Stimulated activated CD4-positive, alpha-beta T cell treated with anti-CD3 and anti-CD28 coated beads, TNF-alpha, amount 100 ng/mL, for 24 hours (primary cell): Measurements from ENCODE around the gene CDC37L1.
"Not testable (repeated sequence)": the region's sequence is repeated elsewhere in the genome, so short reads cannot be mapped to it uniquely, and the experiment has no call there.

ENCODE experiments used
- DNase-seq, 3 experiments: peaks; one replicate each; pipeline ENCODE4 v3.0.0-alpha.2; 2020; ENCODE audit warnings: low read depth in 3 of 3

The CDC37L1 gene

DNA sequence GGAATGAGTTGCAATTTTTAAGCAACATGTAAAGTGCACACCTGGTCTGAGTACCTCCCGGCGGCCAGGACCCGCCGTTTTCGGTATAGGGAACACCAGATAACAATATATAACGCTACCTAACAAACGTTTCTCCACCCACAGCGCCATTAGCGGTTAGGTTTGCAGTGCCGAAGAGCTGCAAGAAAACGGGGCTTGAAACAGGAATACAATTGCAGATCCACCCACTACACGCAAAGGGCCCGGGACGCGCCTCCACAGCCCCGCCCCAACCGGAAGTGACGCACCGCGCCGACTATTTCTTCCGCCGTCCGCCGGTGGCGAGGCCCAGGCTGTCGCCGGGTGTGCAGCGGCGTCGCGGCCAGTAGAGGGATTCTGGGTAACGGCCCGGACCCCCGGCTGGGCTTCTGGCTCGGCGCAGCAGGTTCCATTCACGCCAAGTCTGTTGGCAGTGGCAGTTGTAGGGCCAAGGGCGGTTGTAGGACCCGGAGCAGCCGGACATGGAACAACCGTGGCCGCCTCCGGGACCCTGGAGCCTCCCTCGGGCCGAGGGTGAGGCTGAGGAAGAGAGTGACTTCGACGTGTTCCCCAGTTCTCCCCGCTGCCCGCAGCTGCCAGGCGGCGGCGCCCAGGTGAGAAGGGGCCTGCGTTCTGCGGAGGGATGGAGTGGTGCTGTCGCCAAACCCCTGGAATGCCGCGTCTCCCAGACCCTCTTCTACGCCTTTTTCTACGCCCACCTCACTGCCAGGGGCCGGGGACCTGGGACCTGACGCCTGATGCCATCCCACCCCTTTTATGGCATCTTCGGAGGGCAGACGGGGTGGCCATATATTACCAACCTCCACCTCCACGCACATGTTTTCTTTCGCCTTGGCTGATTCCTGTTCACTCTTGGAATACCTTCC, at the start of gene CDC37L1:
CDC37L1 (plus strand) TSS at position 302 of the 905 bp plus-strand sequence; CDS start at position 501, 199 bp downstream.
- peak; percentile 99 for DNase-seq

DNA sequence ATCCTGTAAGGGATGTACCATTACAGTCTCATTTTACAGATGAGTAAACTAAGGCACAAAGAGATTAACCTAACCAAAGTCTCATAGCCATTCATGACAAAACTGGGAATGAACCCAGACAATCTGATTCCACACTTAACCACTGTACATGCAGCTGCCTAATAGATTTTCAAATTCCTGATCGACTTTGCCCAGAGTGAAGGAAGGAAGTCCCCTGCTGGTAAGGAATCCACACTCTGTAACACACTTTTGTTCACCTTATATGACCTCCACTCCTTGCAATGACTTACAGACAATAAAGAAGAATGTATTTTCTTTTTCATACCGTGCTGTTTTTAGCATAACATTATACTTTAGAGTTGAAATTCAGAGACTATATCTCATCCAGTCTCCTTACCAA, 48.5 kb upstream of the CDC37L1 start:
- DNase-seq: no peak

DNA sequence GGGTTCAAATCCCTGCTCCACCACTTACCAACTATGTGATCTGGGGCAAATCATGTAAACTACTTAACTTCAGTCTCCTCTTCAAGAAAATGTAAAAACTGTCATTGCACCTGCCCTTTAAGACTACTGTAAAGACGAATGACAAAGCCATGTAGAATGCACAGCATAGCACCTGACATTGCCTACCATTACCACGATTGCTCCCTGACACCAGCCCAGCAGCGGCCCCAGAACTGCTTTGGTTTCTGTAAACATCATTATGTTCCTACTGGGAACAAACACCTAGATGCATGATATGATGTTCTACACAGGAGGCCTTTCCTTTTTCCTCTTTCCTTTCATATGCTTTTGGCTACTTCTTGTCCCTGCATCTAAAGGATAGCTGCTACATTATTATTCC, 40.4 kb upstream of the CDC37L1 start:
- DNase-seq: no peak

DNA sequence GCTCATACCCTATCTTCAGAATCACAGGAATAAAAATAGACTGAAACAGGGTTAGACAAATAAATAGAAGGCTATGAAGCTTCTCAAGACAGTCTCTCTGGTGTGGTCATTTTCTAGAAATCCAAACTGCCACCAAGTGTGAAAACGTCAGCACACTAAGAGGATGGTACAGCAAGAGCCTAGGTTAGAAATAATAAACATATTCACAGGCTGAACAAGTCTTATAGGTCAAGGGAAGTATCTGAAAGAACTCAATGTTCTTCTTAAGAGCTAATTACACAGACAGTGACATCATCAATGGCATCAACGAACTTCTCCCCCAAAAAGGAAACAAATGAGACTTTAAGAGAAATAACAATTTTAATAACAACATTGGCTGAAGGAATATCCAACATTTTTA, 39.9 kb upstream of the CDC37L1 start:
- DNase-seq: no peak

DNA sequence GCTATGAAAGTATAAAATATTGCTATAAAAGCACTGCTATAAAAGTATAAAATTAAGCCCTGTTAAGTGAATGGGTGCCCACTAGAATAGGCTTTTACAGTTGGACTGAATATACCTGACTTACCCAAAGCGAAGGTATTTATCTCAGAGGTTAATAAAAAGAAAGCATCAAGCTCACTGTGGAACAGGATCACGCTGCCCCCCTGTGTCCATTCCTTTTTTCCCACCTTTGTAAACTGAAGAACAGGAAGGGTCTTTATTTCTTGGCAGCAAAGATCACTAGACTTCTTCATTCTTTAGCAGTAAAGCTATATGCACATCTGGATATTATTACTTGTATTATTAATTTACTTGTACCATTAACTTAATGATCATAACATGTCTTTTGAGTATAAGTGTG, 39.3 kb upstream of the CDC37L1 start:
- no peak for DNase-seq

DNA sequence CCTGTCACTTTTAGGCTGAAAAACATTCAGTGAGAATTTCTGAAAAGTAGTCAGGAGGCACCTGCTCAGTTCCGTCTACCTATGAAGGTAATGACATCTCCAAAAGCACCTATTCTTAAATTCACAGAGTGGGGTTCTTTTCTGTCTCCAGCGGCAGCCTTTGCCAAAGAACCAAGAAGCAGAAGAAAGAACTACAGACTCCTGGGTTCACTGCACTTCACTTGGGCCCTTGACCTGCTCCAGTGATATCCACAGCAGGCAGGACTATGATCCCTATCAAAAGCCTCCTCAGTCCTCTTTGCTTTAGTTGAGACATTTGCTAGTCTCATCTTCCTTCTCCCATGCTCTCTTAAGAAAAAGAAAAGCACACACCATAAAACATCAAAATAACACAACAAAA, 37.0 kb upstream of the CDC37L1 start:
- DNase-seq: no peak

DNA sequence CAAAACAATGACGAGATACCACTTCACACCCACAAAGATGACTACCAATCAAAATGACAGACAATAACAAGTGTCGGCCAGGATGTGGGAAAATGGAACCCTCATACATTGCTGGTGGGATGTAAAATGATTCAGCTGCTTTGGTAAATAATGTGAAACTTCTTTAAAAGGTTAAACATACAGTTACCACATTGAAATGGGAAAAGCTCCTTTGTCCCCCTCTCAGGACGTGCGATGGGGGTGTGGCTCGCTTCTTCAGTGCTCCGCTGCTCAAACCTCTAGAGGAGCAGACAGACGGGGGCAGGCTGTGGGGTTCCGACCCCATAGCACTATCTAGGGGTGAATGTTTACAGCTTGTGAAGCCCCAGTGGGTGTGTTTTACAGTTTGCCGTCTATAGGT, 25.3 kb upstream of the CDC37L1 start:
- no peak for DNase-seq

DNA sequence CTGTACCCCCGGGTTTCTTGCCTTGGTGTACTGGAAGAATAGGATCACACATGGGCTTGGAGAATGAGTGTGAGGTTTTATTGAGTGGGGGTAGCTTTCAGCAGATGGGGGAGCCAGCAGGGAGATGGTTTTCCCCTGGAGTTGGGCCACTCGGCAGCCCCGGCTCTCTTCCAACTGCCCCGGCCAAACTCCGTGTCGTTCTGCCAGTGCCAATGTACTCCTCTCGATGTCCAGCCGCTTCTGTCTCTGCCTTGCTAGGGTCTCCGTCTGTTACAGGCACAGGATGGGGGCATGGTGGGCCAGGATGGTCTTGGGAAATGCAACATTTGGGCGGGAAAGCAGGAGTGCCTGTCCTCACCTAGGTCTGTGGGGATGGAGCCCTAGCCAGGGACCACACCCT, 24.8 kb upstream of the CDC37L1 start:
- DNase-seq: no peak

DNA sequence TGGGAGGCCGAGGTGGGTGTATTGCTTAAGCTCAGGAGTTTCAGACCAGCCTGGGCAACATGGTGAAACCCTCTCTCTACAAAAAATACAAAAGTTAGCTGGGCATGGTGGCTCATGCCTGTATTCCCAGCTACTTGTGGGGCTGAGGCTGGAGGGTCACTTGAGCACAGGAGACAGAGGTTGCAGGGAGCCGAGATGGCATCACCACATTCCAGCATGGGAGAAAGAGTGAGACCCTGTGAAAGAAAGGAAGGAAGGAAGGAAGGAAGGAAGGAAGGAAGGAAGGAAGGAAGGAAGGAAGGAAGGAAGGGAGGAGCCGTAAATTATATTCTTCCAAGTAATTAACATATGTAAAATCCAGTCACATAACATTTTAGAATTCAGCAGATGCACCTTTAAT, 23.2 kb upstream of the CDC37L1 start:
- not testable (repeated sequence) for DNase-seq

DNA sequence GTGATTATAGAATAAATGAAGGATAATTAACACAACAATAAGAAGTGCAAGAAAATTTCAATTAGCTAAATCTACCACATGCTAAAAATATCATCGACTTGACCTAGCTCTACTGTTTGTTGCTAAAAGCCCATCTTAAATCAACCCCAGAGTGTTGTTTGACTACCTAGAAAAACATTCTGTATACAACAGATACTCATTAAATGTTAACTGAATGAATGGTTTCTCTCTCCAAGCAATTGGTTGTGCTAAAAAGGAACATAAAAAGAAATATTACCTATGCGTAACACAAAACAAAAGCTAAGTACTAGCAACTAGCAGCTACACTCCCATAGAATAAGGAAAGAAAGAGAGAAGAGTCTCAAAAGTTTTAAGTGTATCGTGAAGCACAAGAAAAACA, 22.7 kb upstream of the CDC37L1 start:
- DNase-seq: no peak

DNA sequence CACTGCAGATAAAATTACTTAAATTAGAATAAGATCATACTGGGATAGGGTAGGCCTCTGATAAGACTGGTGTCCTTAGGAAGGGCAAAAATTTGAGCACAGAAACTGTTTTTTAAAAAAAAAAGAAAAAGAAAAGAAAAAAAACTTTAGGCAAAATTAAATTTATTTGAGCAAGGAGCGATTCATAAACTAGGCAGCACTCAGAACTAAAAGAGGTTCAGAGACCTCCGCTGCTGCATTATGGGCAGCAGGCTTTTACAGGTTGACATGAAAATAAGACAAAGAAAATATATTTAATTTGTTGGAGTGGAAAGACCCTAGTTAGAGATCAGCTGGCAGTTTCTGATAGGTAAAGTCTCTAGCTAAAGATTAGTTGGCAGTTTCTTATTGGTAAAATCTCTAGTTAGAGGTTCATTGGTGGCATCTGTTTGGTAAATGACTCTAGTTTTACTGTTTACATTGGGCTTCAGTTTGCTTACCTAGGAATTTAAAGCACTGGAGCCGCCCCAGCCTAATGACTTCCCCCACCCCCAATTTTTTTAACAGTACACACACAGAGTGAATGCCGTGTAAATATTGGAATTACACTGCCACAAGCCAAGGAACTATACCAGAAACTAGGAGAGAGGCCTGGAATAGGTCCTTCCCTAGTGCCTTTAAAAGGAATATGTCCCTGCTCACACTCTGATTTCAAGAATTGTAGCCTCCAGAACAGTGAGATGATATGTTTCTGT, 21.8 kb upstream of the CDC37L1 start:
- DNase-seq: no peak

DNA sequence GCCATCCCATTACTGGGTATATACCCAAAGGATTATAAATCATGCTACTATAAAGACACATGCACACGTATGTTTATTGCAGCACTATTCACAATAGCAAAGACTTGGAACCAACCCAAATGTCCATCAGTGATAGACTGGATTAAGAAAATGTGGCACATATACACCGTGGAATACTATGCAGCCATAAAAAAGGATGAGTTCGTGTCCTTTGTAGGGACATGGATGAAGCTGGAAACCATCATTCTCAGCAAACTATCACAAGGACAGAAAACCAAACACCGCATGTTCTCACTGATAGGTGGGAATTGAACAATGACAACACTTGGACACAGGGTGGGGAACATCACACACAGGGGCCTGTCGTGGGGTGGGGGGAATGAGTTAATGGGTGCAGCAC, 18.7 kb upstream of the CDC37L1 start:
- not testable (repeated sequence) for DNase-seq

DNA sequence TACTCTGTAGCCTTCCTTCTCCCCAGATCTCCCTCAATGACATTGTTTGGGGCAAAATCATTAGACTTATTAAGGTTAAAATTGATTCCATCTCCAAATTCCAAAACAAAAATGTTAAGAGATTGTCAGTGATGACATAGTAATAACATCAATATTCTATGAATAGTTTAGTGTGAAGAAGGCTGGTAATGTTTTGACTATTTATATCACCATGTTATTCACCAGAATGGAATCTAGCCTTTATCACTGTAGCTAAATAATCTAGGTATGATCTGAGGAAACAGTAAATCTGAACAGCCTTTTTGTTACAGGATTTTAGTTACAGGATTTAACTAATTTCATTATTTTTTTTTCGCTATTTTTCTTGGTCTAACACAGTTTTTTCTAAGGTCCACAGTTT, 18.2 kb upstream of the CDC37L1 start:
- no peak for DNase-seq

DNA sequence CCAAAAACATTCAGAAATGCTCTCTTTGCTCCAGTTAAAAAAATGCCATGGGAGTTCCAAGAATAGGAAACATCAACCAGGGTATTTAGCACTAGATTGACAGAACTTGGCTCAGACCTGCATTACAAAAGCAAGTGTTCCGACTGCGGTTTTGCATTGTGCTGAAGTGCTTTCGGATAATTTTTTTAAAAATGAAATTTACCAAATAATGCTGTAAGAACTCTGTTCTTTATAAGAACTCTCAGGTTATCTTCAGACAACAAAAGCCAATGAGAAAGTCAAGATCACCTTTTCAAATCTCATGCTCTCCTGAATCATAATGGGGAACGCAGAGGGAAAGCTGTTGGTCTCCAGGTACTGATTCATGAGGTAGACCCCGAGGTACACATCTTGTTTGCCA, 17.8 kb upstream of the CDC37L1 start:
- DNase-seq: no peak

DNA sequence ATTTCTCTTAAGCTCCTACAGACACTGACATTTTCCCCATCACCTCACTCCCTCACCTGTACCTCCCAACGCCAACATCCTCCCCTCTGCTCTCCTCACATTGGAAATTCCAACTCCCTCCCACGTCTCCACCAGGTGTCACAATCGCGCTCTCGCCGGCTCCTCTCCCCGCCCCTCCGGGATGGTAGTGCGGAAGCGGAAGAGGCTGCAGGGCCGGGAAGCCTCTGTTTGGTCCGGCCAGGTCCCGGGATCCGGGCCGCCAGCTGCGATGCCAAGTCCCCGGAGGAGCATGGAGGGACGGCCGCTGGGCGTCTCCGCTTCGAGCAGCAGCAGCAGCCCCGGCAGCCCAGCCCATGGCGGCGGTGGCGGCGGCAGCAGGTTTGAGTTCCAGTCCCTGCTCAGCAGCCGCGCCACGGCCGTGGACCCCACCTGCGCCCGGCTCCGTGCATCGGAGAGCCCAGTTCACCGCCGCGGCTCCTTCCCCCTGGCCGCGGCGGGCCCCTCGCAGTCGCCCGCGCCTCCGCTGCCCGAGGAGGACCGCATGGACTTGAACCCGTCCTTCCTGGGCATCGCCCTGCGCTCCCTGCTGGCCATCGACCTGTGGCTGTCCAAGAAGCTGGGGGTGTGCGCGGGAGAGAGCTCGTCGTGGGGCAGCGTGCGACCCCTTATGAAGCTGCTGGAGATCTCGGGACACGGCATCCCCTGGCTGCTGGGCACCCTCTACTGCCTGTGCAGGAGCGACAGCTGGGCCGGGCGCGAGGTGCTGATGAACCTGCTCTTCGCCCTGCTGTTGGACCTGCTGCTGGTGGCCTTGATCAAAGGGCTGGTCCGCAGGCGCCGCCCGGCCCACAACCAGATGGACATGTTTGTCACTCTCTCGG, 17.0 kb upstream of the CDC37L1 start, which contains the start of gene PLPP6:
PLPP6 (plus strand) TSS at position 187 of the 881 bp plus-strand sequence; CDS start at position 269, 82 bp downstream.
- peak; percentile 50 to 77 (median 55) for DNase-seq

DNA sequence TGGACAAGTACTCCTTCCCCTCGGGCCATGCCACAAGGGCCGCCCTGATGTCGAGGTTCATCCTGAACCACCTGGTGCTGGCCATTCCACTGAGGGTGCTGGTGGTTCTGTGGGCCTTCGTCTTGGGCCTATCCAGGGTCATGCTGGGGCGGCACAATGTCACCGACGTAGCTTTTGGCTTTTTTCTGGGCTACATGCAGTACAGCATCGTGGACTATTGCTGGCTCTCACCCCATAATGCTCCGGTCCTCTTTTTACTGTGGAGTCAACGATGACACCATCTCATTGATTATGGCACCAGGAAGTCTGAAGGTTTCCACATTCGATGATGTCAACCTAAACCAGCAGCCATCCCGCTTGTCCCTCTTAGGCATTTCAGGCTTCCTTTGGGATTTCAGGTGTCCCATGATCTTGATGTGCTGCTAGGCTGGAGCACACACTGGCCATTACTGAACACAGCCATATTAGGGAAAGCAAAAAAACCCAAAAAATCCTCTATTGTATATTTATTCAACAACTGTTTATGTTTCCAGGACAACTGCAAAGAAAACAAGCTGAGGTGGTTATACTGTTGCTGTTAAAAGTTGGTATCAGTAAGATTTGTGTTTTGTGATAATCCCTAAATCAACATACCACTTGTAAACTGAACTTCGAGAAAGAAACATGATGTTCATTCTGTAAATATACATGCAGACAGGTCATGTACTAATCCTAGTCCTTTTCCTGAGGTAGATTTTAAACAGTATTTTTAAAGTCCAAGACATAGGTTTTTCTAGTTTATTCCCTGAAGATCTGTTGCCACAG, 16.2 kb upstream of the CDC37L1 start:
- DNase-seq: no peak

DNA sequence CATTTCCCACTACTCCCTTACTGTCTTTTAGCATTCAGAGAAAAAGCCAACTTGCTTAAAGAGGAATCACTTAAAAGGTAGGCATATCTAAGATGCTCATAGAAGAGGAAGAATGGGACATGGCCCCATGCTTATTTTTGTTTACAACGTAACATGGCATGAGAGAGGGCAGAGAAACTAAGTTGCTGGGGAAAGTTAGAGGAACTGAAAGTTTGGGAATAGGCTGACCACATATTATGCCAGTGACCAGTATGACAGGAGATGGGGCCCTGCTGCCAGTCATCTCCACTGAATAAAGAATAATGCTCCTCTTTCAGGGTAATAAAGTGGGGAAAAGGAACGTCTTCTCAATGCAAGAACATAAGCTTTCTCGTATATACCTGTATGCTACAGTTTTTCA, 15.4 kb upstream of the CDC37L1 start:
- DNase-seq: no peak

DNA sequence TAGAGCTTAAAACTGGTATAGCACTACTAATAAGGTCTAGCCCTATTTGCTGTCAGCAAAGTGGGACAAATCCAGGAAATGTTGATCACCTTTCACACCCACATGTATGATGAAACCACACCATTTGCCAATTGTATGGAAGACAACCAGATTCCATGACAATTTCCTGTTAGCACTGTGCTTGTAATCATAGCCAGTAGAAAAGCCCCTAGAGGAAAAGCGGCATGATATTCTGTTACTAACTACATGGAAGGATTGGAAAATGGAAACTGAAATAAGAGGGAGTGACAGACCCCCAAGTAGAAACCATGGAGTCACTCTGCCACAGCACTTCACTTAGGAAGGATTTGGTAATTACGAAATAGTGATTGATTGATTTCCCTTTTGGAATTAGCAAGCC, 14.0 kb upstream of the CDC37L1 start:
- DNase-seq: no peak

DNA sequence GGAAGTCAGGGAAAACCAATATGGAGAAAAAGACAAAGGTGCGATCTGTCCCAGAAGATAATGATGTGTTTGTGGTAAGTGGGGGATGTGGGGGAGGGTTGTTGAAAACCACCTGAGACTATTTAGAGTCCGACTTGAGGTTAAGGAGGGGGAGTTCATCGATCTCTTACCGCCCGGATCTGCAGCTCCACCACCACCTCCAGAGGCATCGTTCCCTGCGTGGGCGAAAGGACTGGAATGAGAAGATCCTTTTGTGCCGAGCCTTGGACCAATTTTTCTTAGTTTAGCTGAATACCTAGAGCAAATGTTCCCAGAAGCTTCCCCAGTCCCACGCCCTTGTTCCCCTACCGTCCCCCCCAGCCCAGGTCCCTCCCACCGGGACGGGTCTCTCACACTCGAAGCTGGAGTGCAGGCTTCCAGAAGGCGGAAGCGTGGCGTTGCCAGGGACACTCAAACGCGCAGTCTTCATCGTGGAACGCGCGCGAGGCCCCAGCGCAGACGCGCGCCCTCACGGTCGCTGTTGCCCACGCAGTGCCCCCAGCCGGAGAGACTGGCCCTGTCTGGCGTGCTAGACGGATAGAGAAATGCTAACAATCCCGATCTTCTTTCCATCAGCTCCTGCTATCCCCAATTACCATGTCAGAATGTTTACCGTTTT, 13.2 kb upstream of the CDC37L1 start, which contains the start of gene SPATA6L:
SPATA6L (minus strand) TSS at position 439 of the 658 bp plus-strand sequence; CDS start at position 209, 230 bp downstream.
- DNase-seq: peak in 1 of 3 experiments; percentile 32

DNA sequence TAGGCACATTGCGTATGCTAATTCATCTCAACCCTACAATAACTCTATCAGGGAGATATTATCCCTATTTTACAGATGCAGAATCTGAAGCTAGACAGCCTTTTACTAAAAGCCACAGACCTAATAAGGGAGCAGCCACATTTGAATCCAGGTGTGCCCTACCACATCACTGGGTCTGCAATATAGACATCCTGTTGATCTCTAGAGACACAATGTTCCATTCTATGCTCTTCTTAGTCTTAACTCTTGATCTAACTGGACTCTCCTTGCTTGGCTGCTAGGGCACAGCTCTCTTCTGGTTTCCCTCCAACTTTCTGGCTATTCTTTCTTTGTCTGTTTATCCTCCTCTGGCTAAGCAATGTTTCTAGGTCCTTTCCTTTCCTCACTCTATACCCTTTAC, 11.7 kb upstream of the CDC37L1 start:
- no peak for DNase-seq
